HCT116 (cell line): ENCODE results near the gene RPS6KA2. TPM values are rescaled to one million over a fixed set of nuclear protein-coding genes. Genes with fewer than 3 reads are reported as not detected.

Experiments
- ATAC-seq: fragments of 200-7000 bp; cut with Tn5 transposase; 2 replicates; pipeline ENCODE4 v1.9.1; 2020; ENCODE audit warnings: mild to moderate bottlenecking, moderate library complexity
- BruUV-seq: library from RNA; stranded (reverse); fragments of 400-500 nt; replicated peaks from 2 replicates; lab custom pipeline; 2021; lab: Mats Ljungman, UMichigan
- CTCF ChIA-PET: fragments of 300-600 bp; sonication (Branson Sonifier 250); formaldehyde crosslinking; loops from one replicate; lab custom pipeline; 2021; ENCODE audit warnings: antibody characterized with exemption; lab: Charles Lee
- POLR2A ChIA-PET: fragments of 300-600, 350-600 bp; sonication (Branson Sonifier 250); formaldehyde crosslinking; loops from one replicate; lab custom pipeline; 2021; ENCODE audit warnings: antibody characterized with exemption; lab: Charles Lee
- RAD21 ChIA-PET, 2 experiments: fragments of 300-600 bp; sonication (Branson Sonifier 250); formaldehyde crosslinking; loops; one replicate each; lab custom pipeline; 2023; ENCODE audit warnings: low total read pairs in 2 of 2; ENCODE audit not compliant: uncharacterized antibody in 2 of 2, unreplicated experiment in 2 of 2, low non-redundant PET in 1 of 2; lab: Charles Lee
- DNase-seq: peaks from one replicate; pipeline ENCODE4 v3.0.0-alpha.2; 2010; ENCODE audit warnings: low read depth, low spot score
- H2AFZ ChIP-seq: fragments of 200-600 bp; shearing (Covaris generic), sonication (generic); 2 replicates; pipeline ENCODE4 v1.6.1; 2017; ENCODE audit warnings: low read depth, mixed run types, mixed read lengths, antibody characterized with exemption, low read length; ENCODE audit not compliant: poor library complexity, severe bottlenecking
- H3K27ac ChIP-seq: 2 replicates; pipeline ENCODE4 v1.5.1; 2012; ENCODE audit warnings: low read depth, low read length
- H3K27me3 ChIP-seq: fragments of 200-600 bp; sonication (generic); 2 replicates; pipeline ENCODE4 v1.6.1; 2016; ENCODE audit warnings: mixed run types, low read length, mixed read lengths; ENCODE audit not compliant: insufficient read depth
- H3K36me3 ChIP-seq, 2 experiments: fragments of 200-500 bp in 1 of 2; fragments of 200-600 bp in 1 of 2; sonication (Bioruptor generic) in 1 of 2; sonication (generic) in 1 of 2; 2 replicates each; pipeline versions ENCODE4 v1.5.1 to v1.6.1; 2014 to 2016; ENCODE audit warnings: low read length in 2 of 2, inconsistent platforms in 1 of 2, mixed read lengths in 1 of 2, mixed run types in 1 of 2; ENCODE audit not compliant: insufficient read depth in 2 of 2, control insufficient read depth in 1 of 2
- H3K4me1 ChIP-seq, 2 experiments: fragments of 200-600 bp in 1 of 2; sonication (generic) in 1 of 2; 2 replicates each; pipeline versions ENCODE4 v1.5.1 to v1.6.1; 2012 to 2017; ENCODE audit warnings: low read length in 2 of 2, inconsistent platforms in 1 of 2, mild to moderate bottlenecking in 1 of 2, mixed read lengths in 1 of 2, mixed run types in 1 of 2, moderate library complexity in 1 of 2; ENCODE audit not compliant: insufficient read depth in 2 of 2, control insufficient read depth in 1 of 2
- H3K4me2 ChIP-seq: fragments of 200-600 bp; sonication (generic); 2 replicates; pipeline ENCODE4 v1.6.1; 2017; ENCODE audit warnings: mixed run types, low read length, mixed read lengths
- H3K4me3 ChIP-seq, 2 experiments: fragments of 200-600 bp in 1 of 2; sonication (generic) in 1 of 2; replicated peaks in 1 of 2; 2 replicates each; pipeline ENCODE4 v1.5.1; 2011 to 2016; ENCODE audit warnings: low read length in 2 of 2, control low read depth in 1 of 2, low read depth in 1 of 2, mild to moderate bottlenecking in 1 of 2, mixed read lengths in 1 of 2, mixed run types in 1 of 2
- H3K79me2 ChIP-seq: fragments of 200-600 bp; sonication (generic); 2 replicates; pipeline ENCODE4 v1.6.1; 2017; ENCODE audit warnings: mild to moderate bottlenecking, mixed run types, low read length, moderate library complexity, mixed read lengths; ENCODE audit not compliant: insufficient read depth
- H3K9ac ChIP-seq: fragments of 200-600 bp; sonication (generic); 2 replicates; pipeline ENCODE4 v1.6.1; 2016; ENCODE audit warnings: low read length, mixed read lengths
- H3K9me2 ChIP-seq: fragments of 200-600 bp; sonication (generic), shearing (Covaris generic); 2 replicates; pipeline ENCODE4 v1.6.1; 2017; ENCODE audit warnings: mixed run types, mild to moderate bottlenecking, moderate library complexity; ENCODE audit not compliant: insufficient read depth
- H3K9me3 ChIP-seq, 2 experiments: fragments of 200-500 bp in 1 of 2; fragments of 200-600 bp in 1 of 2; sonication (Bioruptor generic) in 1 of 2; sonication (generic) in 1 of 2; 2 replicates each; pipeline ENCODE4 v1.6.1; 2014 to 2017; ENCODE audit warnings: low read length in 2 of 2, mixed read lengths in 2 of 2, inconsistent platforms in 1 of 2, low read depth in 1 of 2, mild to moderate bottlenecking in 1 of 2, mixed run types in 1 of 2, moderate library complexity in 1 of 2; ENCODE audit not compliant: control insufficient read depth in 1 of 2, insufficient read depth in 1 of 2
- H4K20me1 ChIP-seq: fragments of 200-600 bp; sonication (generic), shearing (Covaris generic); 2 replicates; pipeline ENCODE4 v1.6.1; 2017; ENCODE audit warnings: mixed run types, mild to moderate bottlenecking, moderate library complexity; ENCODE audit not compliant: insufficient read depth
- EGR1 ChIP-seq: IDR thresholded peaks from 2 replicates; pipeline ENCODE4 v1.6.1; 2012; ENCODE audit warnings: low read depth
- ELF1 ChIP-seq: IDR thresholded peaks from 2 replicates; pipeline ENCODE4 v1.6.1; 2012; ENCODE audit warnings: low read depth, borderline replicate concordance
- EZH2 ChIP-seq: fragments of 200-600 bp; sonication (generic); IDR thresholded peaks from 2 replicates; pipeline ENCODE4 v1.6.1; 2017; ENCODE audit warnings: antibody characterized with exemption, mixed run types
- JUND ChIP-seq: IDR thresholded peaks from 2 replicates; pipeline ENCODE4 v1.6.1; 2012
- RAD21 ChIP-seq: IDR thresholded peaks from 2 replicates; pipeline ENCODE4 v1.6.1; 2012; ENCODE audit warnings: low read depth, mild to moderate bottlenecking
- SIN3A ChIP-seq: IDR thresholded peaks from 2 replicates; pipeline ENCODE4 v1.6.1; 2012; ENCODE audit warnings: low read depth
- SRF ChIP-seq: IDR thresholded peaks from 2 replicates; pipeline ENCODE4 v1.6.1; 2012; ENCODE audit warnings: low read depth
- TCF7L2 ChIP-seq: IDR thresholded peaks from 2 replicates; pipeline ENCODE4 v1.7.0; 2011; ENCODE audit warnings: borderline replicate concordance, inconsistent platforms; ENCODE audit not compliant: insufficient read depth, insufficient read length; ENCODE audit errors: extremely low read depth
- YY1 ChIP-seq: IDR thresholded peaks from 2 replicates; pipeline ENCODE4 v1.6.1; 2011; ENCODE audit warnings: low read length, low read depth, moderate library complexity, mild to moderate bottlenecking; ENCODE audit not compliant: insufficient replicate concordance; ENCODE audit errors: extremely low read depth
- ZFX ChIP-seq: fragments of 450-650 bp; IDR thresholded peaks from 2 replicates; pipeline ENCODE4 v1.6.1; 2017
- intact Hi-C: fragments of 100-400 bp; cut with micrococcal nuclease; formaldehyde crosslinking; loops from 2 replicates; pipeline ENCODE4 v1.10.0; 2022
- total RNA-seq: library from RNA; stranded (reverse); gene quantifications from one replicate; pipeline ENCODE4 v1.2.1, GENCODE V29; 2021; ENCODE audit not compliant: unreplicated experiment
- TF ChIP-seq, protein P1 (sequence below), 3 experiments: fragments of 200-600 bp in 1 of 3; sonication (generic) in 1 of 3; IDR thresholded peaks in 2 of 3; conservative IDR thresholded peaks in 1 of 3; 2 replicates each; pipeline ENCODE4 v1.5.1; 2012 to 2017; ENCODE audit warnings: low read depth in 2 of 3, low read length in 2 of 3, antibody characterized with exemption in 1 of 3, borderline replicate concordance in 1 of 3, control low read depth in 1 of 3, mild to moderate bottlenecking in 1 of 3, mixed read lengths in 1 of 3, mixed run types in 1 of 3, moderate library complexity in 1 of 3; ENCODE audit not compliant: insufficient read depth in 1 of 3
- TF ChIP-seq, protein P2 (sequence below): IDR thresholded peaks from 2 replicates; pipeline ENCODE4 v1.6.1; 2012; ENCODE audit warnings: low read depth
- TF ChIP-seq, protein P3 (sequence below): IDR thresholded peaks from 2 replicates; pipeline ENCODE4 v1.6.1; 2012

RPS6KA2 gene
- total RNA-seq, 1 experiment from 2014 or later = 8.5 TPM

DNA sequence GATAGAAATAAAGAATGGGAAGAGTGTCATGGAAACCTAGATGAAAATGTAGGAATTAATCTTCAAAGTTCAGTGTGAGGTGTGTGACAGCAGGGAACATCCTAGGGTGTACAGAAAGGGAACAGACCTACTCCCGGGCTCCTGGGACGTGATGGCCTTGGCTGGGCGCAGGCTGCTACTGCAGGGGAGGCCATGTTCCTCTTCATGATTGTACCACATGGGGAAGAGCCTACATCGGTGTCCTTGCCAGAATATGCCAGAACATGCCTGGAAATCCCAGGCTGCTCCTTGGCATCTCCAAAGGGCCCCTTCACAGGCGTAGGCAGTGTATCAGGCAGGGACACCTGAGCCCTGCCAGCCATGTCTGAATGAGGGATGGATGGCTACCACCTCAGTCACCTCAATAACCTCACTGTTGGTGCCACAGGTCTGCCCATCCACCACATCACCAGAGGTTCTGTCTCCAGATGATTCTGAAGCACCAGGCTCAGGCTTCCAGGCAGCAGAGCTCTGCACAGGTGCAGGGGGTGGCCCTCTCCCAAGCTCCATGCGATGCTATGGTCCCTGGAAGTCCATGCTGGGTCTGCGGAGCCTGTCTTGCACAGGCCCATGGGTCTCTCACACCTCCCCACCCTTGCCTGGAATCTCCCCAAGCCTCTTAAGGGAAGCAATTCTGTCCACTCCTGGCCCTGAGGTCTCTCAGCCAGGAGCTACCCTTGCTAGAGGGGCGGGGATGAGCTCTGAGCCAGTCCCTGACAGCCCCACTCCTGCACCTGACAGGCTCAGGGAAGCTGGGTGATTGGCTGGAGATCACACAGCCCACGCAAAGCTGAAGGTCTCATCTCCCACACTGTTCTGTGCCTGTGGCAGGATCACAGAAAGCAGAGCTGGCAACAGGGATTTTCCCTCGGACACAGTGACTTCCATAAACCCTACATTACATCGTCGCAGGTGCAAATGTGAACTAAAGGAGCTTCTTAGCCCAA lies 60.7 kb downstream of the RPS6KA2 start (continued):
- TF ChIP-seq, protein P1, sequence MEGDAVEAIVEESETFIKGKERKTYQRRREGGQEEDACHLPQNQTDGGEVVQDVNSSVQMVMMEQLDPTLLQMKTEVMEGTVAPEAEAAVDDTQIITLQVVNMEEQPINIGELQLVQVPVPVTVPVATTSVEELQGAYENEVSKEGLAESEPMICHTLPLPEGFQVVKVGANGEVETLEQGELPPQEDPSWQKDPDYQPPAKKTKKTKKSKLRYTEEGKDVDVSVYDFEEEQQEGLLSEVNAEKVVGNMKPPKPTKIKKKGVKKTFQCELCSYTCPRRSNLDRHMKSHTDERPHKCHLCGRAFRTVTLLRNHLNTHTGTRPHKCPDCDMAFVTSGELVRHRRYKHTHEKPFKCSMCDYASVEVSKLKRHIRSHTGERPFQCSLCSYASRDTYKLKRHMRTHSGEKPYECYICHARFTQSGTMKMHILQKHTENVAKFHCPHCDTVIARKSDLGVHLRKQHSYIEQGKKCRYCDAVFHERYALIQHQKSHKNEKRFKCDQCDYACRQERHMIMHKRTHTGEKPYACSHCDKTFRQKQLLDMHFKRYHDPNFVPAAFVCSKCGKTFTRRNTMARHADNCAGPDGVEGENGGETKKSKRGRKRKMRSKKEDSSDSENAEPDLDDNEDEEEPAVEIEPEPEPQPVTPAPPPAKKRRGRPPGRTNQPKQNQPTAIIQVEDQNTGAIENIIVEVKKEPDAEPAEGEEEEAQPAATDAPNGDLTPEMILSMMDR (IDR thresholded peaks at IDR 0.05 in 2 of 3, conservative IDR thresholded peaks at IDR 0.05 in 1 of 3; ENCODE audit: borderline replicate concordance in 1 of 3, insufficient read depth in 1 of 3, low read depth in 2 of 3, low read length in 2 of 3) = no peak
- TF ChIP-seq, all 23 proteins: peak for 0

DNA sequence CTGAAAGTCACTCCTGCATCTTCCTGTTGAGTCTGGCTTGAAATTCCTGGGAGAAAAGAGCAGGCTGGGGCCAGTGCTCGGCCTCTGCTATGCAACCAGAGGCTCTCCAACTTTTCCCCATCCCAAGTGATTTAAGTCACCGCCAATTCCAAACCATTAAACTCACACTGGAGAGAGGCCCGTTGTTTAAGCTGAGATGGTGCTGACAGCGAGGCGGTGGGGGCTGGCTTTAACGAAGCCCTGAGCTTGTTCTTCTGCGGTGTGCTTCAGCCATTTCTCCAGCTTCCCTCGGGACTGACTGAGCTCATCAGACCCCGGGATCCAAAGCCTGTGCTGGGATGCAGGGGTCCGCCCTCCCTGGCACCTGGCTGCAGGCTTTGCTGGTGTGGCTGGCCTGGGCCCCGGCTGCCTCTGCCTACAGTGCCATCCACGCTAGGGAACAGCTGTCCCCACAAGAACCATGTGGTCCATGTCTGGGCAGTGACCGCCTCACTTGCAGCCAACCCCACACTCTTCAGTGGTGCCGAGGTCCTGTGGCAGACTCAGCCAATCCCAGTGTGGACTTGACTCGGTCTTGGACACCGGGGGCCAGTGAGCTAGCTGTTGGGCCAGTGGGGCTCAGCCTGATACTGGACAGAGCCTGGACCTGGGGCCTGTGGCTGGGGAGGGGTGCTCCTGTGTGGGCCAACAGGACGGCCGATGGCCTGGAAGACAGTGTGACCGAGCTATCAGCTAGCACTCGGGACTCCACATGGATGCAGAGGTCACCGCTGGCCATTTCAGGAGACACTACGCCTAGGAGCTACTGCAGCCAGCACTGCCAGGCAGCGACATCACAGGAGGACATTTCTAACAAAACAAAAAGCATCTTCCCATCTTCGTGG lies 61.7 kb downstream of the RPS6KA2 start:
- Histone ChIP-seq H3K4me2 (no peak overlapping the region), H3K36me3 (no peaks in the 10 kb centered on the region), H3K79me2 (no peaks in the 10 kb centered on the region), H3K9me2 (no peaks in the 10 kb centered on the region), H3K9me3 (no peaks in the 10 kb centered on the region), H2AFZ (no peak overlapping the region), H3K9ac (no peak overlapping the region), H3K27ac (no peak overlapping the region), H4K20me1 (no peaks in the 10 kb centered on the region), H3K4me3 (no peak overlapping the region), H3K27me3 (no peaks in the 10 kb centered on the region), H3K4me1 (peaks cover 0 to 15% of the 10 kb centered on the region in 2 experiments; a peak in 1 of 4 replicates)
- intact Hi-C loops = no loop called here
- DNase-seq = no peak
- ChIA-PET CTCF (no interaction called here), RAD21 (no interaction called here), POLR2A (no interaction called here)
- BruUV-seq = no TSS peak
- ATAC-seq = no peak
- TF ChIP-seq ELF1 = no peak
- no peak for TF ChIP-seq EZH2
- no peak for TF ChIP-seq JUND
- TF ChIP-seq RAD21 = no peak
- no peak for TF ChIP-seq SIN3A
- TF ChIP-seq, protein P2, sequence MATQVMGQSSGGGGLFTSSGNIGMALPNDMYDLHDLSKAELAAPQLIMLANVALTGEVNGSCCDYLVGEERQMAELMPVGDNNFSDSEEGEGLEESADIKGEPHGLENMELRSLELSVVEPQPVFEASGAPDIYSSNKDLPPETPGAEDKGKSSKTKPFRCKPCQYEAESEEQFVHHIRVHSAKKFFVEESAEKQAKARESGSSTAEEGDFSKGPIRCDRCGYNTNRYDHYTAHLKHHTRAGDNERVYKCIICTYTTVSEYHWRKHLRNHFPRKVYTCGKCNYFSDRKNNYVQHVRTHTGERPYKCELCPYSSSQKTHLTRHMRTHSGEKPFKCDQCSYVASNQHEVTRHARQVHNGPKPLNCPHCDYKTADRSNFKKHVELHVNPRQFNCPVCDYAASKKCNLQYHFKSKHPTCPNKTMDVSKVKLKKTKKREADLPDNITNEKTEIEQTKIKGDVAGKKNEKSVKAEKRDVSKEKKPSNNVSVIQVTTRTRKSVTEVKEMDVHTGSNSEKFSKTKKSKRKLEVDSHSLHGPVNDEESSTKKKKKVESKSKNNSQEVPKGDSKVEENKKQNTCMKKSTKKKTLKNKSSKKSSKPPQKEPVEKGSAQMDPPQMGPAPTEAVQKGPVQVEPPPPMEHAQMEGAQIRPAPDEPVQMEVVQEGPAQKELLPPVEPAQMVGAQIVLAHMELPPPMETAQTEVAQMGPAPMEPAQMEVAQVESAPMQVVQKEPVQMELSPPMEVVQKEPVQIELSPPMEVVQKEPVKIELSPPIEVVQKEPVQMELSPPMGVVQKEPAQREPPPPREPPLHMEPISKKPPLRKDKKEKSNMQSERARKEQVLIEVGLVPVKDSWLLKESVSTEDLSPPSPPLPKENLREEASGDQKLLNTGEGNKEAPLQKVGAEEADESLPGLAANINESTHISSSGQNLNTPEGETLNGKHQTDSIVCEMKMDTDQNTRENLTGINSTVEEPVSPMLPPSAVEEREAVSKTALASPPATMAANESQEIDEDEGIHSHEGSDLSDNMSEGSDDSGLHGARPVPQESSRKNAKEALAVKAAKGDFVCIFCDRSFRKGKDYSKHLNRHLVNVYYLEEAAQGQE = no peak
- TF ChIP-seq, protein P1 (IDR thresholded peaks at IDR 0.05 in 2 of 3, conservative IDR thresholded peaks at IDR 0.05 in 1 of 3; ENCODE audit: borderline replicate concordance in 1 of 3, insufficient read depth in 1 of 3, low read depth in 2 of 3, low read length in 2 of 3) = no peak
- no peak for TF ChIP-seq EGR1
- no peak for TF ChIP-seq YY1
- no peak for TF ChIP-seq ZFX
- TF ChIP-seq SRF = no peak
- TF ChIP-seq, protein P3, sequence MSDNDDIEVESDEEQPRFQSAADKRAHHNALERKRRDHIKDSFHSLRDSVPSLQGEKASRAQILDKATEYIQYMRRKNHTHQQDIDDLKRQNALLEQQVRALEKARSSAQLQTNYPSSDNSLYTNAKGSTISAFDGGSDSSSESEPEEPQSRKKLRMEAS = no peak
- TF ChIP-seq TCF7L2 = no peak
